Esophagus squamous epithelium (tissue), 5 donors: ENCODE measurements around the gene CLEC9A. TPM values are rescaled to one million over a fixed set of nuclear protein-coding genes. Genes with fewer than 3 reads are reported as not detected.
"Not testable (repeated sequence)": the region's sequence is repeated elsewhere in the genome, so short reads cannot be mapped to it uniquely, and the experiment has no call there.

Source experiments
- DNase-seq: peaks from one replicate; lab custom pipeline; 2025; lab: John Stamatoyannopoulos, UW
- H3K27ac ChIP-seq, 4 donors: fragments of 200-600 bp; sonication (generic); one replicate each; pipeline ENCODE4 v1.5.1; 2016 to 2019; ENCODE audit warnings: mild to moderate bottlenecking in 1 of 4
- H3K27me3 ChIP-seq, 4 donors: fragments of 200-600 bp; sonication (generic); 1 replicate in 3 of 4; 2 replicates in 1 of 4; pipeline versions ENCODE4 v1.5.1 to v1.6.0; 2017 to 2021; ENCODE audit warnings: antibody characterized with exemption in 1 of 4
- H3K36me3 ChIP-seq, 3 donors: fragments of 200-600 bp; sonication (generic); one replicate each; pipeline ENCODE4 v1.5.1; 2016 to 2019
- H3K4me1 ChIP-seq, 3 donors: fragments of 200-600 bp; sonication (generic); one replicate each; pipeline ENCODE4 v1.5.1; 2017 to 2019
- H3K4me3 ChIP-seq, 4 donors: fragments of 200-600 bp; sonication (generic); 1 replicate in 3 of 4; 2 replicates in 1 of 4; pipeline ENCODE4 v1.5.1; 2016 to 2019; ENCODE audit warnings: mild to moderate bottlenecking in 2 of 4, moderate library complexity in 1 of 4
- H3K9me3 ChIP-seq, 3 donors: fragments of 200-600 bp; sonication (generic); one replicate each; pipeline ENCODE4 v1.5.1; 2016 to 2019
- POLR2A ChIP-seq, 4 donors: fragments of 450-650 bp; IDR thresholded peaks; one replicate each; pipeline ENCODE4 v1.6.1; 2017; ENCODE audit warnings: antibody characterized with exemption in 4 of 4, mild to moderate bottlenecking in 4 of 4, moderate library complexity in 3 of 4
- WGBS, 2 donors: methylation state at CpG; one replicate each; pipeline ENCODE4 v1.1.5; 2018; 5-methylcytosine and 5-hydroxymethylcytosine counted together
- intact Hi-C: fragments of 100-400 bp; cut with DNase I; formaldehyde crosslinking; loops from one replicate; pipeline ENCODE4 v1.15.0; 2022
- total RNA-seq, 4 donors: library from RNA; depleted of rRNA; stranded (reverse); fragments of >200 nt; gene quantifications; one replicate each; pipeline ENCODE4 v1.1.0, GENCODE V29; 2016
- TF ChIP-seq, protein P1 (sequence below), 6 experiments: fragments of 450-650 bp in 4 of 6; fragments of 200-600 bp in 2 of 6; sonication (generic) in 2 of 6; IDR thresholded peaks; one replicate each; pipeline ENCODE4 v1.5.1; 2016 to 2019; ENCODE audit warnings: antibody characterized with exemption in 6 of 6, mild to moderate bottlenecking in 4 of 6, moderate library complexity in 4 of 6
- donor health status: DM: yes; HTN: yes; CAD: no.

The CLEC9A gene
- total RNA-seq, 4 donors from 2014 or later = not detected

DNA sequence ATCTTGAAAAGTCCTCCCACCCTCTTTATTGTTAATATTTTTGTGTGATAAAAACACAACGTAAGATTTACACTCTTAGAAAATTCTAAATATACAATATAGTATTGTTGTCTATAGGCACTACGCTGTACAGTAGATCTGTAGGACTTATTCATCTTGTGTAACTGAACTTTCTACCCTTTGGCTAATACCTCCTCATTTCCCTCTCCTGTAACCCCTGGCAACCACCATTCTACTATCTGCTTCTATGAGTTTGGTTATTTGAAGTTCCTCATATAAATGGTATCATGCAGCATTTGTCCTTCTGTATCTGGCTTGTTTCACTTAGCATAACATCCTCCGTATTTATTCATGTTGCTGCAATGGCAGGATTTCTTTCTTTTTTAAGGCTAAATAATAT, 5.2 kb upstream of the CLEC9A start:
- Histone ChIP-seq H3K27me3 (peaks cover 0 to 5% (median 0%) of the 10 kb centered on the region in 4 donors), H3K27ac (no peak overlapping the region), H3K36me3 (no peaks in the 10 kb centered on the region), H3K4me1 (peaks cover 0 to 5% (median 0%) of the 10 kb centered on the region in 3 donors), H3K9me3 (no peaks in the 10 kb centered on the region), H3K4me3 (no peak overlapping the region)
- no peak for TF ChIP-seq POLR2A (IDR thresholded peaks at IDR 0.05)
- TF ChIP-seq, protein P1, sequence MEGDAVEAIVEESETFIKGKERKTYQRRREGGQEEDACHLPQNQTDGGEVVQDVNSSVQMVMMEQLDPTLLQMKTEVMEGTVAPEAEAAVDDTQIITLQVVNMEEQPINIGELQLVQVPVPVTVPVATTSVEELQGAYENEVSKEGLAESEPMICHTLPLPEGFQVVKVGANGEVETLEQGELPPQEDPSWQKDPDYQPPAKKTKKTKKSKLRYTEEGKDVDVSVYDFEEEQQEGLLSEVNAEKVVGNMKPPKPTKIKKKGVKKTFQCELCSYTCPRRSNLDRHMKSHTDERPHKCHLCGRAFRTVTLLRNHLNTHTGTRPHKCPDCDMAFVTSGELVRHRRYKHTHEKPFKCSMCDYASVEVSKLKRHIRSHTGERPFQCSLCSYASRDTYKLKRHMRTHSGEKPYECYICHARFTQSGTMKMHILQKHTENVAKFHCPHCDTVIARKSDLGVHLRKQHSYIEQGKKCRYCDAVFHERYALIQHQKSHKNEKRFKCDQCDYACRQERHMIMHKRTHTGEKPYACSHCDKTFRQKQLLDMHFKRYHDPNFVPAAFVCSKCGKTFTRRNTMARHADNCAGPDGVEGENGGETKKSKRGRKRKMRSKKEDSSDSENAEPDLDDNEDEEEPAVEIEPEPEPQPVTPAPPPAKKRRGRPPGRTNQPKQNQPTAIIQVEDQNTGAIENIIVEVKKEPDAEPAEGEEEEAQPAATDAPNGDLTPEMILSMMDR (IDR thresholded peaks at IDR 0.05) = no peak
- DNase-seq = no peak
- intact Hi-C loops = no loop called here
- 61 to 73% methylated on average over 3 of the region's 3 CpGs for WGBS, 2 donors

DNA sequence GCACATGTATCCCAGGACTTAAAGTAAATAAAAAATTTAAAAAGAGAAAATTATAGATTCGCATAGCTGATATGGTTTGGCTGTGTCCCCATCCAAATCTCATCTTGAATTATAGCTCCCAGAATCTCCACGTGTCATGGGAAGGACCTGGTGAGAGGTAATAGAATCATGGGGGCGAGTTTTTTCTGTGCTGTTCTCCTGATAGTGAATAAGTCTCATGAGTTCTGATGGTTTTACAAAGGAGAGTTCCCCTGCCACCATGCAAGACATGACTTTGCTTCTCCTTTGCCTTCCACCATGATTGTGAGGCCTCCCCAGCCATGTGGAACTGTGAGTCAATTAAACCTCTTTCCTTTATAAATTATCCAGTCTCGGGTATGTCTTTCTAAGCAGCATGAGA, 3.8 kb upstream of the CLEC9A start:
- H3K27ac ChIP-seq, H3K27me3 ChIP-seq, H3K4me3 ChIP-seq, DNase-seq, intact Hi-C loops, H3K36me3 ChIP-seq, H3K4me1 ChIP-seq, H3K9me3 ChIP-seq: not testable (repeated sequence)
- WGBS, 2 donors = 84 to 91% methylated on average over 4 of the region's 4 CpGs

DNA sequence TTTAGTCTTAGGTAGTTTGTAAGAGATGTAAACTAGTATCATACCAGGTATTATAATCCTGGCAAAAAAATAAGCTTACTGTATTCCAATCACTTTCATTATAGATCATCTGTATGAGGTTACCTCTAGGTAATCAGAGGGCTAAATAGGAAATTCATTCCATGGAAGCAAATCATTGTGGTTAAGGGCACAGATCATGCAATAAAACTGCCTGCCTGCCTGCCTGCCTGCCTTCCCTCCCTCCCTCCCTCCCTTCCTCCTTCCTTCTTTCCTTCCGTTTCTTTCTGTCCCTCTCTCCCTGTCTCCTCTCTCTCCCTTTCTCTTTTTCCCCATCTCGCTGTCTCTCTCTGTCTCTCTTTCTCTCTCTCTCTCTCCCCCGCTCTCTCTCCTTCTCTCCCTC, 3.2 kb upstream of the CLEC9A start:
- WGBS, 2 donors = 30 to 68% methylated on average over 1 to 3 of the region's 3 CpGs
- H3K36me3 ChIP-seq = no peaks in the 10 kb centered on the region
- H3K4me1 ChIP-seq = peaks cover 0 to 6% (median 0%) of the 10 kb centered on the region in 3 donors
- H3K9me3 ChIP-seq = no peaks in the 10 kb centered on the region
- intact Hi-C loops = no loop called here
- no peak overlapping the region for H3K4me3 ChIP-seq
- DNase-seq = no peak
- H3K27ac ChIP-seq = no peak overlapping the region
- H3K27me3 ChIP-seq = peaks cover 0 to 10% (median 0%) of the 10 kb centered on the region in 4 donors
- TF ChIP-seq, protein P1 (IDR thresholded peaks at IDR 0.05) = no peak
- TF ChIP-seq POLR2A (IDR thresholded peaks at IDR 0.05) = no peak

- TF ChIP-seq, protein P1 (IDR thresholded peaks at IDR 0.05) = no peak
- TF ChIP-seq POLR2A (IDR thresholded peaks at IDR 0.05) = no peak
- Histone ChIP-seq H3K4me1 (peaks cover 0 to 6% (median 0%) of the 10 kb centered on the region in 3 donors), H3K36me3 (no peaks in the 10 kb centered on the region), H3K27ac (no peak overlapping the region), H3K4me3 (no peak overlapping the region), H3K27me3 (peaks cover 0 to 10% (median 0%) of the 10 kb centered on the region in 4 donors), H3K9me3 (no peaks in the 10 kb centered on the region)
- no peak for DNase-seq
- 58 to 62% methylated on average over 4 of the region's 4 CpGs for WGBS, 2 donors
- intact Hi-C loops = no loop called here
Measured at GRCh38 chr12:10027721-10028120, 2.8 kb upstream of the CLEC9A start.

DNA sequence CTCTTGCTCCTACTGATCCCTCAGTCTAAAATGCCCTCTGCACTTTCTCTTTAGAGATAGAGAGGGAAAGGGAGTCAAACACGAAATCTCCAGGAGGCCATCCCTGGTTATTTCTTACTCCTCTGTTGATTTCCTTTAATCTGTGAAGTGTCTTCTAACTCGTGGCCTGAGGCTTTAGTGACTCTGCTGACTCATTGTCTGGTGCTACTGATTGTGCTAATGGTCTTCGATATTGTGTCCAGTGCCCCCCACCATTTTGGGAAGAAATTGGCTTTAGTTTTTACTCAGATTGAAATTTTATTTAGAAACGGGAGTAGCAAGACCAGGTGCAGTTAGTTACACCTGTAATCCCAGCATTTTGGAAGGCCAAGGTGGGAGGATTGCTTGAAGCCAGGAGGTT, 839 bp downstream of the CLEC9A start:
- Histone ChIP-seq H3K4me1 (peaks cover 0 to 6% (median 0%) of the 10 kb centered on the region in 3 donors), H3K36me3 (no peaks in the 10 kb centered on the region), H3K27ac (no peak overlapping the region), H3K4me3 (no peak overlapping the region), H3K27me3 (peaks cover 0 to 10% (median 0%) of the 10 kb centered on the region in 4 donors), H3K9me3 (no peaks in the 10 kb centered on the region)
- DNase-seq = no peak
- 43 to 54% methylated on average over 4 of the region's 4 CpGs for WGBS, 2 donors
- intact Hi-C loops = loop anchor here (5.0 kb wide), 1 partner anchor 106 kb away; no protein-coding TSS in a partner anchor
- TF ChIP-seq, protein P1 (IDR thresholded peaks at IDR 0.05) = no peak
- no peak for TF ChIP-seq POLR2A (IDR thresholded peaks at IDR 0.05)

GRCh38 chr12:10031771-10032175, 1.3 kb downstream of the CLEC9A start:
- Histone ChIP-seq H3K4me1 (peaks cover 0 to 6% (median 0%) of the 10 kb centered on the region in 3 donors), H3K4me3 (no peak overlapping the region), H3K9me3 (no peaks in the 10 kb centered on the region), H3K36me3 (no peaks in the 10 kb centered on the region), H3K27ac (no peak overlapping the region), H3K27me3 (peaks cover 0 to 10% (median 0%) of the 10 kb centered on the region in 4 donors)
- no peak for TF ChIP-seq POLR2A (IDR thresholded peaks at IDR 0.05)
- TF ChIP-seq, protein P1 (IDR thresholded peaks at IDR 0.05) = no peak
- intact Hi-C loops = loop anchor here (5.0 kb wide), 1 partner anchor 106 kb away; no protein-coding TSS in a partner anchor
- DNase-seq = no peak
- WGBS, 2 donors = 62 to 68% methylated on average over 5 of the region's 5 CpGs
